ENCODE results near the gene CPT1C.
"Not testable (repeated sequence)": the region's sequence is repeated elsewhere in the genome, so short reads cannot be mapped to it uniquely, and the experiment has no call there.

The CPT1C gene

GRCh38 chr19:49705919-49706318, 15.0 kb downstream of the CPT1C start:
- no peak for DNase-seq

DNA sequence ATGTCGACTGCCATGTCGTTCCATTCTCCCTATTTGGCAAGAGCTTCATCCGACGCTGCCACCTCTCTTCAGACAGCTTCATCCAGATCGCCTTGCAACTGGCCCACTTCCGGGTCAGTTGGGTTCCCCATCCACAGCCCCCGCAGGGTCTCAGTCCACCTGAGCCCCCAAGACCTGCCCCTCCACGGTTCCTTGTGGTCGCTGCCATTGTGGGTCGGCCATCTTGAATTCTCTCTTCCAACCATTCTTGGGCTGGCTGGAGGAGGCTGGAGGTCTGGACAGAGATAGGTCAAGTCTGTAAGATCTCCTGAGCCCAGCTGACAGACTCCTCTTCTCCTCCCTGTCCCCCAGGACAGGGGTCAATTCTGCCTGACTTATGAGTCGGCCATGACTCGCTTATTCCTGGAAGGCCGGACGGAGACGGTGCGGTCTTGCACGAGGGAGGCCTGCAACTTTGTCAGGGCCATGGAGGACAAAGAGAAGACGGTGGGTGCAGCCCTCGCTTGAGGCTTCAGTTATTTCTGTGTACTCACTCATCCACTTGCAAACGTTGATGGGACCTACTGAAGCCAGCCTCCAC, 19.5 kb downstream of the CPT1C start:
- DNase-seq, result no peak

DNA sequence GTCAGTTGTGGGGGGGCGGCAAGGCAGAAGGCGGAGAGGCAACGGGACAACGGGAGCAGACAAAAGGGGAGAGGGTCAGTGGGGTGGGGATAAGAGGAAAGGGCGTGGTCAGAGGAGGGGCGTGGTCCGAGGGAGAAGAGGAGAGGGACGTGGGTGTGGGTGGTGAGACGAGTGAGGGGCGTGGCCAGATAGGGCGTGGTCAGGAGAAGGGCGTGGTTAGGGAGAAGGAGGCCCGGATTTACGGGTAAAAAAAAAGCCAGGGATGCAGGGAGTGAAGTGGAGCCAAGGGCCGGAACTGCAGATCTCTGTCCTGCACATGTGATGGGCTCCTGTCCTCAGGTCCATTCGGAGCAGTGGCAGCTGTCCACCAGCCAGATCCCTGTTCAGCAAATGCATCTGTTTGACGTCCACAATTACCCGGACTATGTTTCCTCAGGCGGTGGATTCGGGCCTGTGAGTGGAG, 21.5 kb downstream of the CPT1C start:
- no peak for DNase-seq

DNA sequence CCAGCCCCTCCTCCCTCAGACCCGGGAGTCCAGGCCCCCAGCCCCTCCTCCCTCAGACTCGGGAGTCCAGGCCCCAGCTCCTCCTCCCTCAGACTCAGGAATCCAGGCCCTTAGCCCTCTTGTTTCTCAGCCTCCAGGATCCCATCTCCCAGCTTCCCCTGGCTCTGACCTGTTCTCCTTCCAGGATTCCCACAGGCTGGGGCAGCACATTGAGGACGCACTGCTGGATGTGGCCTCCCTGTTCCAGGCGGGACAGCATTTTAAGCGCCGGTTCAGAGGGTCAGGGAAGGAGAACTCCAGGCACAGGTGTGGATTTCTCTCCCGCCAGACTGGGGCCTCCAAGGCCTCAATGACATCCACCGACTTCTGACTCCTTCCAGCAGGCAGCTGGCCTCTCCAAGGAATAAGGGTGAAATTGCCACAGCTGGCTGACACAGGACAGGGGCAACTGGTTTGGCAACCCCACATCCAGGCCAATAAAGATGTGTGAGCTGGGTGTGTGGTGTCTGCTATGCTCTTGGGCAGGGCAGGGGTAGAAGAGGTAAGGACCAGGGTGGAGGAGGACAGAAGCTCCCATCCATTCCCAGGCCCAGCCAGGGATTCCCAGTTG, 22.4 kb downstream of the CPT1C start:
- DNase-seq, result no peak

- DNase-seq, result no peak
Measured at GRCh38 chr19:49716154-49716553, 25.2 kb downstream of the CPT1C start.

DNA sequence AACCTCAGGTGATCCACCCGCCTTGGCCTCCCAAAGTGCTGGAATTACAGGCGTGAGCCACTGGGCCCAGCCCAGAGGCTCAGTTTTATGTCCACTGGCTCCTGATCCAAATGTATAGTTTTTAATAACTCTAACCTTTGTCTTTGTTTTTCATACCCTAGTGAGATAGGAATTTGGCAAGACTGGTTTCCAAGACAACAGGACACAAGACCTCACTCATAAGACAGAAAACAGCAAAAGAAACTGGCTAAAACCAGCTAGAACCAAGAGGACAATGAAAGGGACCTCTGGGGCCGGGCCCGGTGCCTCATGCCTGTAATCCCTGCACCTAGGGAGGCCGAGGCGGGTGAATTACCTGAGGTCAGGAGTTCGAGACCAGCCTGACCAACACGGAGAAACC, 27.6 kb downstream of the CPT1C start:
- no peak for DNase-seq

DNA sequence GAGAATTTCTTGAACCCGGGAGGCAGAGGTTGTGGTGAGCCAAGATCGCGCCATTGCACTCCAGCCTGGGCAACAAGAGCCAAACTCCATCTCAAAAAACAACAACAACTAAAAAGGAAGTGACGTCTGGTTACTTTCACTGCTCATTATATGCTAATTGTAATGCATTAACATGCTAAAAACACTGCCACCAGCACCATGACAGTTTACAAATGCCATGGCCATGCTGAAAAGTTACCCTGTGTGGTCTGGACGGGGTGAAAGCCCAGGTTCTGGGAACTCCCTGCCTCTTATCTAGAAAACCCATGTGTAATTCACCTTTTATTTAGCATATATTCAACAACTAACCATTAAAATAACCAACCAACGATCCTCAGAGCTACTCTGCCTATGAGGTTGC, 28.1 kb downstream of the CPT1C start:
- no peak for DNase-seq

- DNase-seq, result not testable (repeated sequence)
Measured at GRCh38 chr19:49719420-49719819, 28.5 kb downstream of the CPT1C start.

DNA sequence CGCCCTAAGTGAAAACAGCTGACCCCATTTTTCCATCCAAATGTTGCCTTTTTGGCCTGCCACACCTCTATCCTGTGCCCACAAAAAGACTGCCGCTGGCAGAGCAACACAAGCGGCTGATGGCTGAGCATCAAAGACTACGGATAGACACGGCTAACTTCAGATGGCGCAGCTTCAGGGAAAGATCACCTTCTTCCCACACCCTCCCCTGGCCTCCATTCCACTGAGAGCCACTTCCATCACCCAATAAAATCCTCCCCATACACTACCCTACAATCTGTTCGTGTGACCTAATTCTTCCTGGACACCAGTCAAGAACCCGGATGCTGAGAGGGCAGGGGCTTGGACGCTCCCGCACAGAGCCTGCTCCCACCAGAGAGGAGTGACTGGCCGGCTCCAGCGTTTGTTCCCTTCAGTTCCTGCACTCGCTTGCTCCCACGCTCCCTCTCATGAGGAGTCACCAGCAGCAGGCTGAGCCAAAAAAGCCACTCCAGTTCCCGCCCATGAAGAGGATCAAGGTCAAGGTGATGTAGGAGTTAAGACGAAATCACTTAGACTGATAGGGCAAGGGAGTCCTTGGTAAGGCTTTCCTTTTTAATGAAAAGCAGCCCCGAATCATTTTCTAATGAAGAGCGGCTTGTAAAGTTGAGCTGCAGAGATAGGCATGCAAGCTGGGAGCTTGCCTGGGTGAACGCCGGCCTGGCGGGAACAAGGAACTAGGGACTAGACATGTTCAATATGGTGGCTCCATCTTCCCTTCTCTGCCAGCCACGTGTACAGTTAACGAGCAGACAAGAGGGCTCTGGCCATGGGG, 36.5 kb downstream of the CPT1C start:
- peak; percentile 9 for DNase-seq

DNA sequence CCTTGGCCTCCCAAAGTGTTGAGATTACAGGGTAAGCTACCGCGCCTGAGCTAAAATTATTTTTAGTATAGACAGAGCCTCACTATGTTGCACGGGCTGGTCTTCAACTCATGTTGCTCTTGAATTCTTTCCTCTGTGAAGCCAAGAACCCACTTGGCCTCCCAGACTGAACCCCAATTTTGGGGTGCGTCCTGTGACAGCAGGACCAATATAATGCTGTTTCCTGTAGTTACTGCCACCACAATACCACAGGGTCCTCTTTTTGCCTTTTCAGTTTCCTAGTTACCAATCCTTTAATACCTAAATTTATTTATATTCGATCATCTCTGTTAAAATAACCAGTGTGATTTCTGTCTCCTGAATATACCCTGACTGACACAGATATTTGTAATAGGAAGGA, 39.2 kb downstream of the CPT1C start:
- no peak for DNase-seq

DNA sequence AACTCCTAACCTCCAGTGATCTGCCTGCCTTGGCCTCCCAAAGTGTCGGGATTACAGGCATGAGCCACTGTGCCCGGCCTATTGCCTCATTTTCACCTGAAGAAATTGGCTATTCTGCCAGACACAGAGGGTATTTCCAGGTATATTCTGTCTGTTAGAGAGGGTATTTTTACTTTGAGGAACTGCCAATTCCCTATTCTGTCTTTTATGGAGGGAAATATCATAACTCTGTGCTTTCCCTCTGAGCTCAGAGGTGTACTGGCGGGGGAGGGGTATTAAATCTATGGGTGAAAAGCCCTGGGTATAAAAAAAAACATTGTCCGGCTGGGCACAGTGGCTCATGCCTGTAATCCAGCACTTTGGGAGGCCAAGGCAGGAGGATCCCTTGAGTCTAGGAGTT, 47.4 kb downstream of the CPT1C start:
- DNase-seq, result no peak

GRCh38 chr19:49739098-49739497, 48.2 kb downstream of the CPT1C start:
- DNase-seq, result no peak

DNA sequence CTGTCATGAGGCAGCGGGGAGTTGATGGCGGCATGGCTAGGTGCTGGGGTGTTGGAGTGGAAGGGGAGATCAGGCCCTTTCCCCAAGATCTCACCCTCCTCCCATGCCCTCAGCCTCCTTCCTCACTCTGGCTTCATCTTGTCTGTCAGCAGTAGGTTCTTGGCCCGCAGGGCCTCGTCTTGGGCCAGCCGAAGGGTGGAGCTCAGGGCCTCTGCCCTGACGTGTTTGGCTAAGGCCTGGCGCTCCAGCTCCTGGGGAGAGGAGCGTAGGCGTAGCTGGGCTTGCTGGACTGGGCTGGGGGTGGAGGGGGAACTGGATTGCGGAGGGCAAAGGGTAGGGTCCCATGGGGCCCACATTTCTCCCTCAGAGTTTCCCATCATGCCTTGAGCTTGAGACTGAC, 49.0 kb downstream of the CPT1C start:
- DNase-seq, result no peak

GRCh38 chr19:49741210-49741844, 50.4 kb downstream of the CPT1C start:
- no peak for DNase-seq

- DNase-seq, result no peak
Measured at GRCh38 chr19:49744946-49745381, 54.0 kb downstream of the CPT1C start.

DNA sequence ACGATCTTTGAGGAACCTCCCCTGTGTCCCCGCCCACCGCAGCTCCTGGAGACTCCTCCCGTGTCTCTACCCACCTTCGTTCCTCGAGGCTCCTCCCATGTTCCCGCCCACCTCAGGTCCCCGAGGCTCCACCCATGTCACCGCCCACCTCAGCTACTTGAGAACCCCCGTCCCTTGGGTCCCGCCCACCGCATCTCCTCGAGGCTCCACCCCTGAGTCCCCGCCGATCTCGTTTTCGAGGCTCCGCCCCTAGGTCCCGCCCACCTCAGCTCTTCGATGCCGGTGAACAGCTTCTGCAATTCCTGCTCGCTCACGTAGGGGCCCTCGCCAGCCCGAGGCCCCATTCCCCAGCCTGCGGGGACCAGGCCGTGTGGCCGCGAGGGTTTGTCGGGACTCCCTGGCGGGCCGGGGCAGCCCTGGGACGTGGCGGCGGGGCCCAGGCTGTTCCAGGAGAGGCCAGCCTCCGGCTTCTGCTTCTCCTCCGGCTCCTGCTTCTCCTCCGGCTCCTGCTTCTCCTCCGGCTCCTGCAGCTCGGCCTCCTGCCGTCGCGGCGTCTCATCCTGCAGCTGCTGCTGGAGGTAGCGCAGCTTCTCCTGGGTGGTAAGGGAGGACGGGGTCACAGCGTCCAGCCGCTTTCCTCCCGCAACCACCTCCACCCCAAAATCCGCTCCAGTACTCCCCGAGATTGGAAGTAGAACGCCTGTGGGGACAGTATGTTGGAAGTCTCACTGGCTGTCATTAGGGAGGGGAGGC, 55.5 kb downstream of the CPT1C start:
- peak; percentile 32 for DNase-seq

- no peak for DNase-seq
Measured at GRCh38 chr19:49749055-49749716, 58.3 kb downstream of the CPT1C start.

- DNase-seq, result peak; percentile 53
Measured at GRCh38 chr19:49749771-49750170, 58.9 kb downstream of the CPT1C start.

DNA sequence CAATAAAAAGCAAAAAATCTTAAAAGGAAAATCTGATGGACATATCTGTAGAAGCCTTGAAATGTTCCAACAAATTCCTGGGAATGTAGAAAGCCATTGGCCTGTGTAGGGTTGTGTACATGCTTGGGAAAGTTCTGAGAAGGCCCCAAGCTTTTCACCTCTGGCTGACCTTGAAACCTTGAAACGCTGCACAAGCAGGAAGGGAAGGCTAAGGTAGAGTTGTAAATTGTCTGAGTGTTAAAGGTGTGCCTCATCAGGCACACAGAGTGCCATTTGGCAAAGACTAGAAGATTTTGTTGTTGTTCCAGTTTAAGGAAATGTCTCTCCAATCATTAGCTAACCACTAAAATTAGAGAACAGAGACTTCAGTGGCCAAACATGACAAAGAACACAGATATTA, 61.8 kb downstream of the CPT1C start:
- DNase-seq, result no peak

DNA sequence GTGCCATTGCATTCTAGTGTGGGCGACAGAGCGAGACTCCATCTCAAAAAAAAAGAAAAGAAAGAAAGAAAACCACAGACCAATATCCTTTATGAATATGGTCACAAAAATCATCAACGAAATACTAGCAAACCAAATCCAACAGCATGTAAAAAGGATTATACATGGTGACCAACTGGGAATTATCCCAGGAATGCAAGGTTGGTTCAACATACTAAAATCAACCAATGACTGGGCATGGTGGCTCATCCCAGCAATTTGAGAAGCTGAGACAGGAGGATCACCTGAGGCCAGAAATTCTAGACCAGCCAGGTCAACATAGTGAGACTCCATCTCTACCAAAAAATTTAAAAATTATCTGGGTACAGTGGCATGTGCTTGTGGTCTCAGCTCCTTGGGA, 65.0 kb downstream of the CPT1C start:
- DNase-seq, result no peak

DNA sequence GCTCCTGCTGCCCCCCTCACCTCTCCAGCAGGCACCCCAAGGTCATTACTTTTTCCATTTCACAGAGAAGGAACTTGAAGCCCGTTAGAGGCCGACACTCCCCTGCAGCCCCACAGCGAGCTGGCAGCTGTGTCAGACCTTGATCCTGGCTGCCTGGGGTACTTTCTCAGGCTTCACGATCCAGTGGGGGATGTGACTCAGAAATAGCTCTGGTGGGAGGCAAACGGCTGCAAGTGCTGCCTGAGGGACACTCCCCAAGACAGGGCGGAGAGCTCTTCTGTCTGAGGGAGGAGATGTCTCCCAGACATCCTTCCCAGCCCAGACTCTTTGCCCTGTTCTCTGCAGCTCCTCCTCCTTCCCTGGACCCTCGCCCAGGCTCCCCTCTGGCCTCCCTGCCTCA, 67.4 kb downstream of the CPT1C start:
- DNase-seq, result peak; percentile 82

- DNase-seq, result no peak
Measured at GRCh38 chr19:49761249-49761624, 70.3 kb downstream of the CPT1C start.
